Left lung (tissue), 10 donors: ENCODE measurements around the gene CLMN. TPM values are rescaled to one million over a fixed set of nuclear protein-coding genes. Genes with fewer than 3 reads are reported as not detected.

Source experiments
- ATAC-seq: fragments of 200-7000 bp; cut with Tn5 transposase; one replicate; pipeline ENCODE4 v1.9.1; 2020; ENCODE audit warnings: moderate library complexity
- DNase-seq, 4 donors: peaks; one replicate each; pipeline ENCODE4 v3.0.0-alpha.2; 2013 to 2020
- H3K27ac ChIP-seq, 2 donors: fragments of 200-600 bp; sonication (generic) in 1 of 2; one replicate each; pipeline versions ENCODE4 v1.5.0 to v1.8.0; 2020 to 2021
- H3K27me3 ChIP-seq, 2 donors: fragments of 200-600 bp; sonication (generic) in 1 of 2; one replicate each; pipeline versions ENCODE4 v1.5.0 to v1.8.0; 2020 to 2021
- H3K36me3 ChIP-seq, 2 donors: fragments of 200-600 bp; sonication (generic) in 1 of 2; one replicate each; pipeline versions ENCODE4 v1.5.0 to v1.8.0; 2020 to 2021
- H3K4me1 ChIP-seq, 2 donors: fragments of 200-600 bp; one replicate each; pipeline ENCODE4 v1.8.0; 2021
- H3K4me3 ChIP-seq, 2 donors: fragments of 200-600 bp; sonication (generic) in 1 of 2; one replicate each; pipeline versions ENCODE4 v1.5.0 to v1.8.0; 2020 to 2021; ENCODE audit warnings: mild to moderate bottlenecking in 1 of 2
- H3K9me3 ChIP-seq, 2 donors: fragments of 200-600 bp; sonication (generic) in 1 of 2; one replicate each; pipeline versions ENCODE4 v1.5.0 to v1.8.0; 2020 to 2021
- intact Hi-C, 2 donors: fragments of 100-400 bp; cut with DNase I; formaldehyde crosslinking; loops; one replicate each; pipeline versions ENCODE4 v1.11.2 to v1.14.2; 2022
- polyA plus RNA-seq, 6 donors: library from polyadenylated mRNA; unstranded; fragments of 120-200 nt; gene quantifications; one replicate each; pipeline ENCODE4 v1.2.1, GENCODE V29; 2013; ENCODE audit not compliant: insufficient read length in 6 of 6
- total RNA-seq, 2 donors: library from RNA; stranded (reverse); fragmentation: NEBNext Ultra II Directional; extraction: Animal tissue kit (Norgen Biotek cat#: 25700); gene quantifications; one replicate each; pipeline ENCODE4 v1.2.1, GENCODE V29; 2021
- TF ChIP-seq, protein P1 (sequence below), 2 donors: fragments of 200-600 bp; sonication (generic) in 1 of 2; IDR thresholded peaks; one replicate each; pipeline versions ENCODE4 v1.5.0 to v1.8.0; 2021; ENCODE audit warnings: antibody characterized with exemption in 2 of 2
- donor health status: DM: no; HTN: yes; CAD: no.
- donor health status: DM: no; HTN: no; CAD: no.

The CLMN gene
- total and polyA plus RNA-seq, 8 donors: 10.3 to 30.0 (median 12.6) TPM

DNA sequence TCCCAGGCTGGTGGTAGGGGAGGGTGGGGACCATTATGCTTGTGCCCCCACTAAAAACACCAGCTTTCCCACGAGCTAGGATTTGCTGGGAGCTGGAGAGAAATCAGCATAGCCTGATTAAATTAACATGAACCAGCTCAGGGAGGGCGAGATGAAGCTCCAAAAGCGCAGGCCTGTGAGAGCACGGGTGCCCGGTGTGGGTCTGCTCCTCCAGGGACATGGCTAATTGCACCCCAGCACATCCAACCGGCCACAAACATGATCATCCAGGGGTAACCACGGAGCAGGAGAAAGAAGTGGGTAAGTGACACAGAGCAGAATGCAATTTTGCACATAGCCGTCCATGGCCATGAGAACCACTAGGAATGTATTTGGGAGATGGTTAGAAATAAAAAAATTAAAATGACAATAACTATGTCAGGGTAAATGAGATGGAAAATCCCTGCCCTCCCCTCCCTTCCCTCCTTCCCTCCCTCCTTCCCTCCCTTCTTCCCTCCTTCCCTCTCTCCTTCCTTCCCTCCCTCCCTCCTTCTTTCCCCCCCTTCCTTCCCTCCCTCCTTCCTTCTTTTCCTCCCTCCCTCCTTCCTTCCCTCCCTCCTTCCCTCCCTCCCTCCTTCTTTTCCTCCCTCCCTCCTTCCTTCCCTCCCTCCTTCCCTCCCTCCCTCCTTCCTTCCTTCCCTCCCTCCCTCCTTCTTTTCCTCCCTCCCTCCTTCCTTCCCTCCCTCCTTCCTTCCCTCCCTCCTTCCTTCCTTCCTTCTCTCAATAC, 26.9 kb downstream of the CLMN start:
- ATAC-seq (no peak), DNase-seq (no peak)
- TF ChIP-seq, protein P1, sequence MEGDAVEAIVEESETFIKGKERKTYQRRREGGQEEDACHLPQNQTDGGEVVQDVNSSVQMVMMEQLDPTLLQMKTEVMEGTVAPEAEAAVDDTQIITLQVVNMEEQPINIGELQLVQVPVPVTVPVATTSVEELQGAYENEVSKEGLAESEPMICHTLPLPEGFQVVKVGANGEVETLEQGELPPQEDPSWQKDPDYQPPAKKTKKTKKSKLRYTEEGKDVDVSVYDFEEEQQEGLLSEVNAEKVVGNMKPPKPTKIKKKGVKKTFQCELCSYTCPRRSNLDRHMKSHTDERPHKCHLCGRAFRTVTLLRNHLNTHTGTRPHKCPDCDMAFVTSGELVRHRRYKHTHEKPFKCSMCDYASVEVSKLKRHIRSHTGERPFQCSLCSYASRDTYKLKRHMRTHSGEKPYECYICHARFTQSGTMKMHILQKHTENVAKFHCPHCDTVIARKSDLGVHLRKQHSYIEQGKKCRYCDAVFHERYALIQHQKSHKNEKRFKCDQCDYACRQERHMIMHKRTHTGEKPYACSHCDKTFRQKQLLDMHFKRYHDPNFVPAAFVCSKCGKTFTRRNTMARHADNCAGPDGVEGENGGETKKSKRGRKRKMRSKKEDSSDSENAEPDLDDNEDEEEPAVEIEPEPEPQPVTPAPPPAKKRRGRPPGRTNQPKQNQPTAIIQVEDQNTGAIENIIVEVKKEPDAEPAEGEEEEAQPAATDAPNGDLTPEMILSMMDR (IDR thresholded peaks at IDR 0.05): no peak
- H3K27ac ChIP-seq: no peak overlapping the region
- H3K27me3 ChIP-seq: no peaks in the 10 kb centered on the region
- no peaks in the 10 kb centered on the region for H3K9me3 ChIP-seq
- H3K4me3 ChIP-seq: no peak overlapping the region
- no peaks in the 10 kb centered on the region for H3K36me3 ChIP-seq
- H3K4me1 ChIP-seq: peaks cover 0 to 13% of the 10 kb centered on the region in 2 donors
- intact Hi-C loops: no loop called here

DNA sequence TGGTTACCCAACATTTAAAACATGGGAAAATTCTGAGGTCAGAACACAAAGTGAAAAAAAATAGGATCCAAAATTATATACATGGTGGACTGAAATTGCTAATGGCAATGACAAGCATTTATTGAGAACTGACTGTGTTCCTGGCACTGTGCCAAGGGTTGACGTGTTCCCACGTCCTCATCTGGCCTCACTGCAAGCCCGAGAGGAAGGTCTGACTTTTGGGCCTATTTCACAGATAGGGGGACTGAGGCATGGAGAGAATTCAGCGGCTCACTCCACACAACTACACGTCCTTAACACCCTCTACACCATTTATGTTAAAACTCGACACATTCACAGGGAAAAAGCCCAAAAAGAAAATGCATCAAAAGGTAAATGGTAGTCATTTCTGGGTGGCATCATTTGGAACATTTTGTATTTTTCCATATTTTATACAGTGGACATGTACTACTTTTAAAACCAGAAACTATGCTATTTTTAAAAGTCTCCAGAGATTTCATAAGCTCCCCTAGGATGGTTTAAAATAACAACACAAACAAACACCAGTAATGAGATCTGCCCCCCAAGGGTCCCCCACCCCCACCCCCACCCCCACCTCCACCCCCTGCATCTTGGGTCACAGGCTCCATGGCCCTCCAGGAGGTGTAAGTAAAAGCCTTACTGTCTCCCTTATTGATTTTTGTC, 27.7 kb downstream of the CLMN start:
- intact Hi-C loops: no loop called here

DNA sequence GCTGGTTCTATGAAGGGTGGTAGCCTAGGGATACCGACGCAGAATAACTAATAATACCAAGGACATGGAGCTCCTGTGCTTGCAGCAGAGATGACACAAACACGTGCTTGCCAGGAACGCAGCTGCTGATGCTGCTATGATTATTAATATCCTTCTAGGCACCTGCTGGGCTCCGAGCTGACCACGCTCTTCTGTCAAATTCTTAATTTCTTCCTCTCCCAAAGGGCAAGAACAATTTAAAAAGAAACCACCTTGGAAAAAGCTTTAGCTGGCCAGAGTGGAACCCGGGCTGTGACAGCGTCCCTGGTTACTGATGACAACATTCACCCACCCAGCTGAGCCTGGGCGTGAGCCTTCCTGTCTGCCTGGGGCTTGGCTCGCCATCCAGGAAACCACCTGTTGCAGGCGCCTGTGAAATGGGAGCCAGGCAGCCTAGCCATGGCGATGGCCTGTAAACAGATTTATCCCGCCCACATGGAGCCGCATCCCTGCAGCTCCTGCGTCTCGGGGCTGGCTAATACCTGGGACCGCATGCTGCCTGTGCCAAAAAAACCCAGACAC, 28.8 kb downstream of the CLMN start:
- intact Hi-C loops: no loop called here
- TF ChIP-seq, protein P1 (IDR thresholded peaks at IDR 0.05): no peak
- DNase-seq (peak in 1 of 4 donors; percentile 22), ATAC-seq (no peak)
- H3K4me1 ChIP-seq: peaks cover 0 to 13% of the 10 kb centered on the region in 2 donors
- no peak overlapping the region for H3K4me3 ChIP-seq
- H3K27ac ChIP-seq: peak overlapping the region in 1 of 2 donors; percentile 3
- no peaks in the 10 kb centered on the region for H3K36me3 ChIP-seq
- H3K27me3 ChIP-seq: no peaks in the 10 kb centered on the region
- no peaks in the 10 kb centered on the region for H3K9me3 ChIP-seq

More for the DNA sequence above, 27.7 kb downstream of the CLMN start:
- Histone ChIP-seq H3K9me3 (no peaks in the 10 kb centered on the region), H3K36me3 (no peaks in the 10 kb centered on the region), H3K4me3 (no peak overlapping the region), H3K27me3 (no peaks in the 10 kb centered on the region), H3K27ac (no peak overlapping the region), H3K4me1 (peaks cover 0 to 13% of the 10 kb centered on the region in 2 donors)
- TF ChIP-seq, protein P1 (IDR thresholded peaks at IDR 0.05): no peak
- DNase-seq: peak in 1 of 4 donors; percentile 38
- no peak for ATAC-seq

DNA sequence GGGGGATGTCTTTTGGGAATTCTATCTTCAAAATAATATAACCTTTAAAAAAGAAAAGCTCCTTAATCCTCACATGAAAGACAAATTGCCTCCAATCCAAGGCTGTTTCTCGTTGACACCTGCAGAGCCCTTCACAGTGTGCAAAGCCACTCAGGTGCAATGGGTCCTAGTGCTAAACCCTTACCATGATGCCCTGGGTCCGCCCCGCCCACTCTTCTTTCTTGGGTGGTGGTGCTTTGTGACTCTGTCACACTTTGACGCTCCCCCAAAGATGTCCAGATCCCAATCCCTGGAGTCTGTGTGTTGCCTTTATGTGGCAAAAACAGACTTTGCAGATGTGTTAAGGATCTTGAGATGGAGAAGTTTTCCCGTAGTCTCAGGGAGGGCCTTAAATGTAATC, 29.7 kb downstream of the CLMN start:
- Histone ChIP-seq H3K4me3 (no peak overlapping the region), H3K27me3 (no peaks in the 10 kb centered on the region), H3K27ac (no peak overlapping the region), H3K9me3 (no peaks in the 10 kb centered on the region), H3K36me3 (no peaks in the 10 kb centered on the region), H3K4me1 (peaks cover 0 to 13% of the 10 kb centered on the region in 2 donors)
- DNase-seq (no peak), ATAC-seq (no peak)
- TF ChIP-seq, protein P1 (IDR thresholded peaks at IDR 0.05): no peak
- intact Hi-C loops: no loop called here
